ENCODE results near the gene TBC1D19. TPM values are rescaled to one million over a fixed set of nuclear protein-coding genes. Genes with fewer than 3 reads are reported as not detected.
"Not testable (repeated sequence)": the region's sequence is repeated elsewhere in the genome, so short reads cannot be mapped to it uniquely, and the experiment has no call there.

TBC1D19 gene
- total RNA-seq, 5 donors from 2014 or later (not counting 1 experiment from before 2014, with no cell fraction given): 6.8 to 11.6 (median 9.4) TPM

- Mint-ChIP-seq H3K27me3 (no peaks in the 10 kb centered on the region), H3K36me3 (peaks cover 56% of the 10 kb centered on the region), H3K4me3 (no peak overlapping the region), H3K9me3 (peaks cover 0 to 2% (median 0%) of the 10 kb centered on the region in 3 donors), H3K4me1 (no peaks in the 10 kb centered on the region), H3K27ac (no peak overlapping the region)
- H3K36me3 ChIP-seq (ENCODE audit: control insufficient read depth in 2 of 2, extremely low read depth in 1 of 2, insufficient read depth in 1 of 2, low read length in 1 of 2): peaks cover 0 to 12% of the 10 kb centered on the region in 2 donors
- DNase-seq (no peak), ATAC-seq (replicated peaks in 1 of 4) (no peak)
- CTCF ChIA-PET: no interaction called here
- H3K27ac ChIP-seq (ENCODE audit: low read length): no peak overlapping the region
- POLR2A ChIA-PET: no interaction called here
- no peaks in the 10 kb centered on the region for H3K4me1 ChIP-seq (ENCODE audit: control insufficient read depth in 1 of 2, extremely low read depth in 1 of 2, insufficient read depth in 2 of 2, low read length in 2 of 2)
- no peaks in the 10 kb centered on the region for H3K9me3 ChIP-seq
- no peak overlapping the region for H3K4me3 ChIP-seq (ENCODE audit: control insufficient read depth in 1 of 2, extremely low read depth in 1 of 2, low read length in 1 of 2)
- no peaks in the 10 kb centered on the region for H3K27me3 ChIP-seq (replicated peaks in 1 of 2; ENCODE audit: control insufficient read depth in 2 of 2, extremely low read depth in 1 of 2, insufficient read depth in 2 of 2, low read length in 1 of 2)
Measured at GRCh38 chr4:26619784-26620183, 35.9 kb downstream of the TBC1D19 start.

- Mint-ChIP-seq H3K4me1 (no peaks in the 10 kb centered on the region), H3K9me3 (peaks cover 0 to 2% (median 0%) of the 10 kb centered on the region in 3 donors), H3K4me3 (no peak overlapping the region), H3K27me3 (no peaks in the 10 kb centered on the region), H3K36me3 (peaks cover 60% of the 10 kb centered on the region), H3K27ac (no peak overlapping the region)
- Histone ChIP-seq H3K4me3 (ENCODE audit: control insufficient read depth in 1 of 2, extremely low read depth in 1 of 2, low read length in 1 of 2) (no peak overlapping the region), H3K4me1 (ENCODE audit: control insufficient read depth in 1 of 2, extremely low read depth in 1 of 2, insufficient read depth in 2 of 2, low read length in 2 of 2) (no peaks in the 10 kb centered on the region), H3K27me3 (replicated peaks in 1 of 2; ENCODE audit: control insufficient read depth in 2 of 2, extremely low read depth in 1 of 2, insufficient read depth in 2 of 2, low read length in 1 of 2) (no peaks in the 10 kb centered on the region), H3K9me3 (no peaks in the 10 kb centered on the region), H3K27ac (ENCODE audit: low read length) (no peak overlapping the region), H3K36me3 (ENCODE audit: control insufficient read depth in 2 of 2, extremely low read depth in 1 of 2, insufficient read depth in 1 of 2, low read length in 1 of 2) (peaks cover 0 to 12% of the 10 kb centered on the region in 2 donors)
- ChIA-PET POLR2A (no interaction called here), CTCF (no interaction called here)
- no peak for DNase-seq
- no CpG with 5 or more reads among the region's 3 CpGs for WGBS (ENCODE audit: insufficient coverage)
- ATAC-seq (replicated peaks in 1 of 4): no peak
Measured at GRCh38 chr4:26621366-26621765, 37.5 kb downstream of the TBC1D19 start.

GRCh38 chr4:26622913-26623312 is 39.0 kb downstream of the TBC1D19 start:
- H3K4me3 Mint-ChIP-seq: no peak overlapping the region
- H3K4me1 Mint-ChIP-seq: no peaks in the 10 kb centered on the region
- ATAC-seq (replicated peaks in 1 of 4) (no peak), DNase-seq (no peak)
- ChIA-PET POLR2A (no interaction called here), CTCF (interaction anchor here in 1 of 2 donors (0.6 kb wide), 1 partner anchor 1516 kb away, joined by 3 read pairs; no protein-coding TSS in a partner anchor)
- H3K9me3 ChIP-seq: no peaks in the 10 kb centered on the region
- H3K27me3 ChIP-seq (replicated peaks in 1 of 2; ENCODE audit: control insufficient read depth in 2 of 2, extremely low read depth in 1 of 2, insufficient read depth in 2 of 2, low read length in 1 of 2): no peaks in the 10 kb centered on the region
- H3K36me3 Mint-ChIP-seq: peaks cover 52% of the 10 kb centered on the region
- no CpG with 5 or more reads among the region's 2 CpGs for WGBS (ENCODE audit: insufficient coverage)
- no peaks in the 10 kb centered on the region for H3K27me3 Mint-ChIP-seq
- H3K36me3 ChIP-seq (ENCODE audit: control insufficient read depth in 2 of 2, extremely low read depth in 1 of 2, insufficient read depth in 1 of 2, low read length in 1 of 2): peaks cover 0 to 10% of the 10 kb centered on the region in 2 donors
- H3K27ac ChIP-seq (ENCODE audit: low read length): no peak overlapping the region
- H3K4me1 ChIP-seq (ENCODE audit: control insufficient read depth in 1 of 2, extremely low read depth in 1 of 2, insufficient read depth in 2 of 2, low read length in 2 of 2): no peaks in the 10 kb centered on the region
- no peak overlapping the region for H3K27ac Mint-ChIP-seq
- peaks cover 0 to 2% (median 0%) of the 10 kb centered on the region in 3 donors for H3K9me3 Mint-ChIP-seq
- H3K4me3 ChIP-seq (ENCODE audit: control insufficient read depth in 1 of 2, extremely low read depth in 1 of 2, low read length in 1 of 2): no peak overlapping the region

- H3K4me1 ChIP-seq (ENCODE audit: control insufficient read depth in 1 of 2, extremely low read depth in 1 of 2, insufficient read depth in 2 of 2, low read length in 2 of 2); H3K27ac Mint-ChIP-seq; H3K4me3 Mint-ChIP-seq; H3K27me3 Mint-ChIP-seq; H3K27me3 ChIP-seq (replicated peaks in 1 of 2; ENCODE audit: control insufficient read depth in 2 of 2, extremely low read depth in 1 of 2, insufficient read depth in 2 of 2, low read length in 1 of 2); H3K4me3 ChIP-seq (ENCODE audit: control insufficient read depth in 1 of 2, extremely low read depth in 1 of 2, low read length in 1 of 2); H3K4me1 Mint-ChIP-seq; ATAC-seq (replicated peaks in 1 of 4); H3K36me3 ChIP-seq (ENCODE audit: control insufficient read depth in 2 of 2, extremely low read depth in 1 of 2, insufficient read depth in 1 of 2, low read length in 1 of 2); H3K27ac ChIP-seq (ENCODE audit: low read length); H3K9me3 ChIP-seq; H3K9me3 Mint-ChIP-seq; DNase-seq; POLR2A ChIA-PET: not testable (repeated sequence)
- no CpG with 5 or more reads among the region's 2 CpGs for WGBS (ENCODE audit: insufficient coverage)
- CTCF ChIA-PET: interaction anchor here in 1 of 2 donors (1.0 kb wide), 1 partner anchor 378 kb away, joined by 3 read pairs; no protein-coding TSS in a partner anchor
- peaks cover 51% of the 10 kb centered on the region for H3K36me3 Mint-ChIP-seq
Measured at GRCh38 chr4:26626658-26627057, 42.8 kb downstream of the TBC1D19 start.

GRCh38 chr4:26632916-26633315 is 49.0 kb downstream of the TBC1D19 start:
- Mint-ChIP-seq H3K36me3 (peaks cover 53% of the 10 kb centered on the region), H3K4me1 (no peaks in the 10 kb centered on the region), H3K27ac (no peak overlapping the region), H3K27me3 (no peaks in the 10 kb centered on the region), H3K9me3 (no peaks in the 10 kb centered on the region), H3K4me3 (no peak overlapping the region)
- H3K4me3 ChIP-seq (ENCODE audit: control insufficient read depth in 1 of 2, extremely low read depth in 1 of 2, low read length in 1 of 2): no peak overlapping the region
- H3K36me3 ChIP-seq (ENCODE audit: control insufficient read depth in 2 of 2, extremely low read depth in 1 of 2, insufficient read depth in 1 of 2, low read length in 1 of 2): peaks cover 8 to 11% of the 10 kb centered on the region in 2 donors
- WGBS (ENCODE audit: insufficient coverage): no CpG with 5 or more reads among the region's 1 CpG
- ChIA-PET CTCF (no interaction called here), POLR2A (no interaction called here)
- H3K9me3 ChIP-seq: no peaks in the 10 kb centered on the region
- H3K27me3 ChIP-seq (replicated peaks in 1 of 2; ENCODE audit: control insufficient read depth in 2 of 2, extremely low read depth in 1 of 2, insufficient read depth in 2 of 2, low read length in 1 of 2): no peaks in the 10 kb centered on the region
- ATAC-seq (replicated peaks in 1 of 4) (no peak), DNase-seq (no peak)
- no peak overlapping the region for H3K27ac ChIP-seq (ENCODE audit: low read length)
- no peaks in the 10 kb centered on the region for H3K4me1 ChIP-seq (ENCODE audit: control insufficient read depth in 1 of 2, extremely low read depth in 1 of 2, insufficient read depth in 2 of 2, low read length in 2 of 2)

- ATAC-seq (replicated peaks in 1 of 4) (no peak), DNase-seq (no peak)
- peaks cover 52% of the 10 kb centered on the region for H3K36me3 Mint-ChIP-seq
- H3K4me1 ChIP-seq (ENCODE audit: control insufficient read depth in 1 of 2, extremely low read depth in 1 of 2, insufficient read depth in 2 of 2, low read length in 2 of 2): no peaks in the 10 kb centered on the region
- no peak overlapping the region for H3K27ac Mint-ChIP-seq
- no peak overlapping the region for H3K4me3 Mint-ChIP-seq
- no peaks in the 10 kb centered on the region for H3K4me1 Mint-ChIP-seq
- peaks cover 8% of the 10 kb centered on the region in 2 donors for H3K36me3 ChIP-seq (ENCODE audit: control insufficient read depth in 2 of 2, extremely low read depth in 1 of 2, insufficient read depth in 1 of 2, low read length in 1 of 2)
- no peaks in the 10 kb centered on the region for H3K27me3 ChIP-seq (replicated peaks in 1 of 2; ENCODE audit: control insufficient read depth in 2 of 2, extremely low read depth in 1 of 2, insufficient read depth in 2 of 2, low read length in 1 of 2)
- H3K4me3 ChIP-seq (ENCODE audit: control insufficient read depth in 1 of 2, extremely low read depth in 1 of 2, low read length in 1 of 2): no peak overlapping the region
- H3K27ac ChIP-seq (ENCODE audit: low read length): no peak overlapping the region
- whole genome bisulfite sequencing (ENCODE audit: insufficient coverage): no CpG with 5 or more reads among the region's 2 CpGs
- no peaks in the 10 kb centered on the region for H3K9me3 Mint-ChIP-seq
- ChIA-PET CTCF (no interaction called here), POLR2A (no interaction called here)
- H3K27me3 Mint-ChIP-seq: no peaks in the 10 kb centered on the region
- no peaks in the 10 kb centered on the region for H3K9me3 ChIP-seq
Measured at GRCh38 chr4:26634237-26634636, 50.4 kb downstream of the TBC1D19 start.

- Histone ChIP-seq H3K27me3 (replicated peaks in 1 of 2; ENCODE audit: control insufficient read depth in 2 of 2, extremely low read depth in 1 of 2, insufficient read depth in 2 of 2, low read length in 1 of 2) (no peaks in the 10 kb centered on the region), H3K27ac (ENCODE audit: low read length) (no peak overlapping the region), H3K36me3 (ENCODE audit: control insufficient read depth in 2 of 2, extremely low read depth in 1 of 2, insufficient read depth in 1 of 2, low read length in 1 of 2) (peaks cover 8 to 11% of the 10 kb centered on the region in 2 donors), H3K9me3 (no peaks in the 10 kb centered on the region), H3K4me1 (ENCODE audit: control insufficient read depth in 1 of 2, extremely low read depth in 1 of 2, insufficient read depth in 2 of 2, low read length in 2 of 2) (no peaks in the 10 kb centered on the region), H3K4me3 (ENCODE audit: control insufficient read depth in 1 of 2, extremely low read depth in 1 of 2, low read length in 1 of 2) (no peak overlapping the region)
- H3K4me3 Mint-ChIP-seq: no peak overlapping the region
- ATAC-seq (replicated peaks in 1 of 4) (no peak), DNase-seq (no peak)
- H3K4me1 Mint-ChIP-seq: no peaks in the 10 kb centered on the region
- no peaks in the 10 kb centered on the region for H3K27me3 Mint-ChIP-seq
- H3K9me3 Mint-ChIP-seq: no peaks in the 10 kb centered on the region
- POLR2A ChIA-PET: no interaction called here
- H3K27ac Mint-ChIP-seq: no peak overlapping the region
- H3K36me3 Mint-ChIP-seq: peaks cover 53% of the 10 kb centered on the region
- CTCF ChIA-PET: no interaction called here
Measured at GRCh38 chr4:26636458-26636857, 52.6 kb downstream of the TBC1D19 start.

Measured in T-cell (primary cell).